ENCODE measurements around the gene RHOBTB3. TPM values are rescaled to one million over a fixed set of nuclear protein-coding genes. Genes with fewer than 3 reads are reported as not detected.
A peak's percentile ranks its signal among the peaks of the same experiment; 100 is the strongest.

RHOBTB3 gene
- total and polyA plus RNA-seq, 2 donors from 2014 or later = 22.5 to 54.5 TPM

DNA sequence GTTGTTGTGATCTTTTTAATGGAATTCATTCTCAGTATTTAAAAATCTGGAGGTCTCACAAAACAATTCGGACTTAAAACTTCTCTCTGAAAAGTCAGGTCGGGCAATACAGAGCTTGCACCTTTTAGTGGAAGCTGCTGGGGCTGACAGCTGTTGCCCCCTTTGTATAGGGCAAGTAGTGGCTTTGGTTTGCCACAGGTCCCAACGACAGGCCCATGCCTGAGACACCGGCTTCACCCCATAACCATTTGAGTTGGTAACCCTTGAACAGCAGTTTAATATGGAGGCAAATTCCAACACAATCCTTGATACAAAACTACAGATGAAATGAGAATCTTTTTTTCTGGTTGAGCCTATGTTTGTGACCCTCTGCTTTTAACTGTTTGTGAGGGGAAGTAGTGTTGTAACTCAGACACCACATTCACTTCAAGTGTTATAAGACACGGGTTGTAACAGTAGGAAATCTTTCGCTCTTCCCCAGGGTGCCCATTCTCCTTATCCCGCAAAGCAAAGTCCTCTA is 92.1 kb downstream of the RHOBTB3 start:
- FAIRE-seq (no peak), DNase-seq (no peak)
- peak overlapping the region in 1 of 3 donors; percentile 98 for H3K9ac ChIP-seq (ENCODE audit: low read length in 3 of 3)
- H3K36me3 ChIP-seq (ENCODE audit: control insufficient read depth in 2 of 3, insufficient read depth in 3 of 3, low read length in 3 of 3) = peaks cover 0 to 5% (median 0%) of the 10 kb centered on the region in 3 donors
- peak overlapping the region; percentile 86 to 87 for H3K27ac ChIP-seq (ENCODE audit: low read depth in 2 of 2, low read length in 2 of 2)
- H3K9me3 ChIP-seq (ENCODE audit: control insufficient read depth in 2 of 3, insufficient read depth in 1 of 3, low read length in 3 of 3) = no peaks in the 10 kb centered on the region
- H3K4me3 ChIP-seq (ENCODE audit: low read length in 3 of 3) = peak overlapping the region in 2 of 3 donors; percentile 93 to 100
- TF ChIP-seq, protein P1, sequence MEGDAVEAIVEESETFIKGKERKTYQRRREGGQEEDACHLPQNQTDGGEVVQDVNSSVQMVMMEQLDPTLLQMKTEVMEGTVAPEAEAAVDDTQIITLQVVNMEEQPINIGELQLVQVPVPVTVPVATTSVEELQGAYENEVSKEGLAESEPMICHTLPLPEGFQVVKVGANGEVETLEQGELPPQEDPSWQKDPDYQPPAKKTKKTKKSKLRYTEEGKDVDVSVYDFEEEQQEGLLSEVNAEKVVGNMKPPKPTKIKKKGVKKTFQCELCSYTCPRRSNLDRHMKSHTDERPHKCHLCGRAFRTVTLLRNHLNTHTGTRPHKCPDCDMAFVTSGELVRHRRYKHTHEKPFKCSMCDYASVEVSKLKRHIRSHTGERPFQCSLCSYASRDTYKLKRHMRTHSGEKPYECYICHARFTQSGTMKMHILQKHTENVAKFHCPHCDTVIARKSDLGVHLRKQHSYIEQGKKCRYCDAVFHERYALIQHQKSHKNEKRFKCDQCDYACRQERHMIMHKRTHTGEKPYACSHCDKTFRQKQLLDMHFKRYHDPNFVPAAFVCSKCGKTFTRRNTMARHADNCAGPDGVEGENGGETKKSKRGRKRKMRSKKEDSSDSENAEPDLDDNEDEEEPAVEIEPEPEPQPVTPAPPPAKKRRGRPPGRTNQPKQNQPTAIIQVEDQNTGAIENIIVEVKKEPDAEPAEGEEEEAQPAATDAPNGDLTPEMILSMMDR (IDR thresholded peaks at IDR 0.05; ENCODE audit: borderline replicate concordance, extremely low read depth, insufficient read depth) = no peak
- H3K4me1 ChIP-seq (ENCODE audit: control insufficient read depth in 2 of 3, insufficient read depth in 2 of 3, low read depth in 1 of 3, low read length in 3 of 3) = peaks cover 2 to 26% (median 20%) of the 10 kb centered on the region in 3 donors
- no peaks in the 10 kb centered on the region for H3K27me3 ChIP-seq (ENCODE audit: control insufficient read depth, insufficient read depth, low read length)
- intact Hi-C loops (cut with DNase I) = no loop called here

DNA sequence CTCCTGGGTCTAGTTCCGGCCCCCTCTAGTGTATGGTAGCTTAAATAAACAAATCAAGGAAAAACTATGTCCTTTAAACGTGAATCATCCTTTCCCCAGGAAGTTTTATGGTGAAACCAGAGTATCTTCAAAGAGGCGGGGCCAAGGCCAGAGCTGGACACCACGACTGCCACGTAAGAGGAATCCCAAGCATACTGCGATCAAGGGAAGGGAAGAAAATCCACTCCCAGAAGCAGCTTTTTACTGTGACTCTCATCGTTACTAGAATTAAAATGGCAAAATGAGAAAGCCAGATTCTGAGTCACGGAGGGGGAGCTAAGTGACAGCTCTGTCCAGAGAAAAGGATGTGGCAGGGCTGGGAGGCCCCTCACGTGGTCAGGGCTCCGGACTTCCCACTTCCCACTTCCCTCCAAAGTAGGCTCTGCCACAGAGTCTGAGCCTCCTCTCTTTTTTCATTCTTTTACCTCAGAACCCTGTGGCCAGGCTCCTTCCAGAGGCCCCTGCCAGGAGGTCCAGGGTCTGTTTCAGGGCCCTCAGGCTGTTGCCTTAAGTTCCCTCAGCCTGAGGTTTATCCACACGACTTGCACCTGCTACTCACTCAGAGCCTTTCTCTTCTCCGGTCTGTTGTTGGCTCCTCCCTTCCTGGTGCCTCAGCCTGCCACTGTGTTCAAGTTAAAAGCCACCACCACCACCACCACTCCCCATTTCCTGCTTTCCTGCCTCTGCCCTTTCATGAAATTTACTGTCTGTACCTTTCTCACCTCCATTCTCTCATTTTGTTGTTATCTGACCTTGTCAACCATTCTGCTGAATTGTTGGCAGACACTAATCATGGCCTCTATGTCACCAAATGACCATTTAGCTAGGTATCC is 92.8 kb downstream of the RHOBTB3 start:
- Histone ChIP-seq H3K9me3 (ENCODE audit: control insufficient read depth in 2 of 3, insufficient read depth in 1 of 3, low read length in 3 of 3) (no peaks in the 10 kb centered on the region), H3K4me1 (ENCODE audit: control insufficient read depth in 2 of 3, insufficient read depth in 2 of 3, low read depth in 1 of 3, low read length in 3 of 3) (peaks cover 2 to 20% (median 20%) of the 10 kb centered on the region in 3 donors), H3K27me3 (ENCODE audit: control insufficient read depth, insufficient read depth, low read length) (no peaks in the 10 kb centered on the region), H3K4me3 (ENCODE audit: low read length in 3 of 3) (peak overlapping the region in 2 of 3 donors; percentile 53 to 93), H3K27ac (ENCODE audit: low read depth in 2 of 2, low read length in 2 of 2) (peak overlapping the region; percentile 86 to 87), H3K36me3 (ENCODE audit: control insufficient read depth in 2 of 3, insufficient read depth in 3 of 3, low read length in 3 of 3) (peaks cover 0 to 5% (median 0%) of the 10 kb centered on the region in 3 donors), H3K9ac (ENCODE audit: low read length in 3 of 3) (peak overlapping the region in 2 of 3 donors; percentile 30 to 98)
- intact Hi-C loops (cut with DNase I) = no loop called here
- peak in 2 of 5 donors; percentile 30 to 71 for DNase-seq
- TF ChIP-seq, protein P1 (IDR thresholded peaks at IDR 0.05; ENCODE audit: borderline replicate concordance, extremely low read depth, insufficient read depth) = no peak
- no peak for FAIRE-seq

DNA sequence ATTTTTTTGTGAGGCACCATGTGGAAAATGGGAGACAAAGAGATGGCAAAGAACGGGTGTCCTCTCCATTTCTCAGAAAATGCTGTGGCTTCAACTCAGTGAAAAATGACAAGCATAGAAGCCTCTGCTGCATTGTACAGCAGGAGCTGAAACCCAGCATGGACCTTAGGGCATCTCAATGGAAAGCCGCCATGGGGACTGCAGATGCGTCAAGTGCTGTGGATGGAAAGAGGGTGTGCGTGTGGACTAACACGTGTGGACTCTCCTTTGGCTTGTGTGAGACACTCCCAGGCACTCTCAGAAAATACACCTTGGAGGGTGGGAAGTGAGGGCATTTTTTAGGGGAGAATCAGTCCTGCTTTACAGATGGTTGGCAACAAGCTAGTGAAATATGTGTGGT is 93.6 kb downstream of the RHOBTB3 start:
- H3K9ac ChIP-seq (ENCODE audit: low read length in 3 of 3) = no peak overlapping the region
- intact Hi-C loops (cut with DNase I) = no loop called here
- H3K36me3 ChIP-seq (ENCODE audit: control insufficient read depth in 2 of 3, insufficient read depth in 3 of 3, low read length in 3 of 3) = peaks cover 0 to 5% (median 0%) of the 10 kb centered on the region in 3 donors
- no peaks in the 10 kb centered on the region for H3K9me3 ChIP-seq (ENCODE audit: control insufficient read depth in 2 of 3, insufficient read depth in 1 of 3, low read length in 3 of 3)
- no peaks in the 10 kb centered on the region for H3K27me3 ChIP-seq (ENCODE audit: control insufficient read depth, insufficient read depth, low read length)
- DNase-seq (no peak), FAIRE-seq (no peak)
- peaks cover 2 to 20% (median 20%) of the 10 kb centered on the region in 3 donors for H3K4me1 ChIP-seq (ENCODE audit: control insufficient read depth in 2 of 3, insufficient read depth in 2 of 3, low read depth in 1 of 3, low read length in 3 of 3)
- no peak overlapping the region for H3K4me3 ChIP-seq (ENCODE audit: low read length in 3 of 3)
- TF ChIP-seq, protein P1 (IDR thresholded peaks at IDR 0.05; ENCODE audit: borderline replicate concordance, extremely low read depth, insufficient read depth) = no peak
- peak overlapping the region in 1 of 2 donors; percentile 87 for H3K27ac ChIP-seq (ENCODE audit: low read depth in 2 of 2, low read length in 2 of 2)
